Breast epithelium (tissue), 4 donors: ENCODE data around the gene IER3. TPM values are rescaled to one million over a fixed set of nuclear protein-coding genes. Genes with fewer than 3 reads are reported as not detected.
A peak's percentile ranks its signal among the peaks of the same experiment; 100 is the strongest.

Experiments used
- DNase-seq, 2 donors: peaks; one replicate each; pipeline ENCODE4 v3.0.0-alpha.2; 2019; ENCODE audit warnings: low spot score in 2 of 2
- H3K27ac ChIP-seq, 2 donors: fragments of 200-600 bp; sonication (generic) in 1 of 2; one replicate each; pipeline ENCODE4 v1.5.1; 2016 to 2019; ENCODE audit warnings: mild to moderate bottlenecking in 1 of 2
- H3K27me3 ChIP-seq, 2 donors: fragments of 200-600 bp; sonication (generic) in 1 of 2; one replicate each; pipeline versions ENCODE4 v1.5.1 to v1.6.0; 2017 to 2019; ENCODE audit warnings: control low read depth in 1 of 2, mild to moderate bottlenecking in 1 of 2
- H3K36me3 ChIP-seq: fragments of 200-600 bp; one replicate; pipeline ENCODE4 v1.5.1; 2019
- H3K4me1 ChIP-seq, 2 donors: fragments of 200-600 bp; sonication (generic); one replicate each; pipeline ENCODE4 v1.5.1; 2016 to 2019; ENCODE audit warnings: control low read depth in 1 of 2
- H3K4me3 ChIP-seq, 3 donors: fragments of 200-600 bp; sonication (generic); 1 replicate in 2 of 3; 2 replicates in 1 of 3; pipeline ENCODE4 v1.5.1; 2016 to 2019; ENCODE audit warnings: mild to moderate bottlenecking in 3 of 3, moderate library complexity in 2 of 3
- H3K9me3 ChIP-seq, 2 donors: fragments of 200-600 bp; sonication (generic) in 1 of 2; one replicate each; pipeline ENCODE4 v1.5.1; 2016 to 2019; ENCODE audit warnings: control low read depth in 1 of 2
- CTCF ChIP-seq, 3 donors: fragments of 450-650 bp; IDR thresholded peaks; one replicate each; pipeline ENCODE4 v1.5.1; 2016 to 2017; ENCODE audit warnings: antibody characterized with exemption in 3 of 3, mild to moderate bottlenecking in 3 of 3, moderate library complexity in 3 of 3
- POLR2A ChIP-seq: fragments of 450-650 bp; IDR thresholded peaks from one replicate; pipeline ENCODE4 v1.6.1; 2016; ENCODE audit warnings: antibody characterized with exemption, mild to moderate bottlenecking, moderate library complexity
- POLR2AphosphoS5 ChIP-seq, 3 donors: sonication (generic); formaldehyde crosslinking; IDR thresholded peaks; one replicate each; pipeline ENCODE4 v1.6.1; 2017; ENCODE audit warnings: antibody characterized with exemption in 3 of 3
- intact Hi-C: fragments of 100-400 bp; cut with DNase I; formaldehyde crosslinking; loops from one replicate; pipeline ENCODE4 v1.15.1; 2023; ENCODE audit warnings: low total_unique reads
- total RNA-seq, 3 donors: library from RNA; depleted of rRNA; stranded (reverse); fragments of >200 nt; gene quantifications; one replicate each; pipeline ENCODE4 v1.1.0, GENCODE V29; 2016

Gene IER3
- total RNA-seq, 3 donors from 2014 or later, result 7.7 to 64.1 (median 20.0) TPM

- no peaks in the 10 kb centered on the region for H3K4me1 ChIP-seq
- no peaks in the 10 kb centered on the region for H3K36me3 ChIP-seq
- peak; percentile 51 to 86 (median 61) for TF ChIP-seq CTCF (IDR thresholded peaks at IDR 0.05)
- TF ChIP-seq POLR2AphosphoS5 (IDR thresholded peaks at IDR 0.05), result no peak
- DNase-seq, result peak; percentile 75 to 84
- no peaks in the 10 kb centered on the region for H3K27me3 ChIP-seq
- H3K9me3 ChIP-seq, result no peaks in the 10 kb centered on the region
- peak overlapping the region in 1 of 3 donors; percentile 12 for H3K4me3 ChIP-seq
- intact Hi-C loops, result loop anchor here (5.0 kb wide), 1 partner anchor 989 kb away; no protein-coding TSS in a partner anchor
- H3K27ac ChIP-seq, result peak overlapping the region; percentile 41 to 44
These were observed 13.5 kb downstream of the IER3 start for GRCh38 chr6:30730601-30731435.

- H3K27me3 ChIP-seq, result no peaks in the 10 kb centered on the region
- no peaks in the 10 kb centered on the region for H3K9me3 ChIP-seq
- no peaks in the 10 kb centered on the region for H3K36me3 ChIP-seq
- no peak overlapping the region for H3K4me3 ChIP-seq
- H3K27ac ChIP-seq, result peak overlapping the region in 1 of 2 donors; percentile 11
- peaks cover 0 to 3% of the 10 kb centered on the region in 2 donors for H3K4me1 ChIP-seq
- no peak for TF ChIP-seq POLR2AphosphoS5 (IDR thresholded peaks at IDR 0.05)
- TF ChIP-seq CTCF (IDR thresholded peaks at IDR 0.05), result no peak
- no peak for TF ChIP-seq POLR2A
- intact Hi-C loops, result loop anchor here (5.0 kb wide), 1 partner anchor 159 kb away; no protein-coding TSS in a partner anchor
- DNase-seq, result no peak
These were observed 16.3 kb downstream of the IER3 start for GRCh38 chr6:30727920-30728553.

- Histone ChIP-seq H3K4me1 (peaks cover 0 to 3% of the 10 kb centered on the region in 2 donors), H3K36me3 (no peaks in the 10 kb centered on the region), H3K27ac (peak overlapping the region in 1 of 2 donors; percentile 25), H3K4me3 (no peak overlapping the region), H3K9me3 (no peaks in the 10 kb centered on the region), H3K27me3 (no peaks in the 10 kb centered on the region)
- DNase-seq, result no peak
- intact Hi-C loops, result loop anchor here (5.0 kb wide), 1 partner anchor 161 kb away; no protein-coding TSS in a partner anchor
- TF ChIP-seq POLR2AphosphoS5 (IDR thresholded peaks at IDR 0.05), result no peak
- no peak for TF ChIP-seq POLR2A
- TF ChIP-seq CTCF (IDR thresholded peaks at IDR 0.05), result no peak
These were observed 17.6 kb downstream of the IER3 start for GRCh38 chr6:30726506-30727413.

- no peak for DNase-seq
- Histone ChIP-seq H3K4me1 (peaks cover 0 to 3% of the 10 kb centered on the region in 2 donors), H3K27me3 (no peaks in the 10 kb centered on the region), H3K9me3 (no peaks in the 10 kb centered on the region), H3K27ac (peak overlapping the region; percentile 8 to 46), H3K4me3 (no peak overlapping the region), H3K36me3 (no peaks in the 10 kb centered on the region)
- intact Hi-C loops, result loop anchor here (5.0 kb wide), 1 partner anchor 161 kb away; no protein-coding TSS in a partner anchor
- TF ChIP-seq POLR2A (no peak), POLR2AphosphoS5 (IDR thresholded peaks at IDR 0.05) (no peak), CTCF (IDR thresholded peaks at IDR 0.05) (no peak)
These were observed 18.4 kb downstream of the IER3 start for GRCh38 chr6:30725713-30726505.
